ENCODE measurements around the gene DLG5.

Gene DLG5

GRCh38 chr10:77833792-77834191, 92.8 kb downstream of the DLG5 start:
- no peak overlapping the region for H3K27ac ChIP-seq
- TF ChIP-seq, protein P1, sequence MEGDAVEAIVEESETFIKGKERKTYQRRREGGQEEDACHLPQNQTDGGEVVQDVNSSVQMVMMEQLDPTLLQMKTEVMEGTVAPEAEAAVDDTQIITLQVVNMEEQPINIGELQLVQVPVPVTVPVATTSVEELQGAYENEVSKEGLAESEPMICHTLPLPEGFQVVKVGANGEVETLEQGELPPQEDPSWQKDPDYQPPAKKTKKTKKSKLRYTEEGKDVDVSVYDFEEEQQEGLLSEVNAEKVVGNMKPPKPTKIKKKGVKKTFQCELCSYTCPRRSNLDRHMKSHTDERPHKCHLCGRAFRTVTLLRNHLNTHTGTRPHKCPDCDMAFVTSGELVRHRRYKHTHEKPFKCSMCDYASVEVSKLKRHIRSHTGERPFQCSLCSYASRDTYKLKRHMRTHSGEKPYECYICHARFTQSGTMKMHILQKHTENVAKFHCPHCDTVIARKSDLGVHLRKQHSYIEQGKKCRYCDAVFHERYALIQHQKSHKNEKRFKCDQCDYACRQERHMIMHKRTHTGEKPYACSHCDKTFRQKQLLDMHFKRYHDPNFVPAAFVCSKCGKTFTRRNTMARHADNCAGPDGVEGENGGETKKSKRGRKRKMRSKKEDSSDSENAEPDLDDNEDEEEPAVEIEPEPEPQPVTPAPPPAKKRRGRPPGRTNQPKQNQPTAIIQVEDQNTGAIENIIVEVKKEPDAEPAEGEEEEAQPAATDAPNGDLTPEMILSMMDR (conservative IDR thresholded peaks at IDR 0.05), result no peak

DNA sequence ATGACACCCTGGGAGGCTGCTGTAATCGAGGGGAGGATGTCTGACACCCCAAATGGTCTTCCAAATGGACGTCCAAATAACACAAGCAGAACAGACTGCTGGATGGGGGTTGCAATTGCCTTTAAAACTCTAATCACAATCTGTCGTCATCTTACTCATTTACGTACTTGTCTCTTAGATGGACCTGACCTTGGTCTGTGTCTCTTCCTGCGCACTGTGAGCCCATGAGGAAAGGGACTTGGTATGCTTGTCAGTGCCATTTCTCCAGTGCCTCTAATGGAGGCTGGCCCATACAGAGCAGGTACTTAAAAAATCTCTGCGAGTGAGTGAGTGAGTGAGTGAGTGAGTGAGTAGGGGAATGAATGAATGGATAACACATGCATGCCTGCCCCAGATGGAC, 93.3 kb downstream of the DLG5 start:
- TF ChIP-seq, protein P1 (conservative IDR thresholded peaks at IDR 0.05), result no peak

DNA sequence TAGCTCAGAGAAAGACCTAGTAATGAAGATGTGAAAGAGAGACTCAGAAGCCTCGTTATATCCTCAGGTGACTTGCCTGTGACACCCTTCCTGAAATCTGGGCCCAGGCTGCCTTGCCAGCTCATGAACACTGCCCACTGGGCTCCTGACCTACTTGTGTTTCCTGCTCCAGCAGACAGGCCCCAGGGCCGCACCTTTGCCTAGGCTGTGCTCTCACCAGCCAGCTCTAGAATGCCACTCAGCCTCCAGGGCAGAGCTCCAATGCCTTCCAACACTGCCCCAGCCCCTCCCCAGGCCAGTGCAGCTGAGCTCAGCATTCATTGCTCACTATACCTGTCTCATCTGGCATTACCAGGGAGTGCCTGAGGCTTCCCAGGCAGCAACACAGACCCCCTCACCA, 94.3 kb downstream of the DLG5 start:
- TF ChIP-seq, protein P1 (conservative IDR thresholded peaks at IDR 0.05), result no peak
- no peak overlapping the region for H3K27ac ChIP-seq

More for the DNA sequence above, 93.3 kb downstream of the DLG5 start:
- no peak overlapping the region for H3K27ac ChIP-seq

- no peak overlapping the region for H3K27ac ChIP-seq
- TF ChIP-seq, protein P1 (conservative IDR thresholded peaks at IDR 0.05), result no peak
Observed at GRCh38 chr10:77829356-77829755, 97.2 kb downstream of the DLG5 start.

GRCh38 chr10:77828377-77828776, 98.2 kb downstream of the DLG5 start:
- no peak overlapping the region for H3K27ac ChIP-seq
- TF ChIP-seq, protein P1 (conservative IDR thresholded peaks at IDR 0.05), result no peak

DNA sequence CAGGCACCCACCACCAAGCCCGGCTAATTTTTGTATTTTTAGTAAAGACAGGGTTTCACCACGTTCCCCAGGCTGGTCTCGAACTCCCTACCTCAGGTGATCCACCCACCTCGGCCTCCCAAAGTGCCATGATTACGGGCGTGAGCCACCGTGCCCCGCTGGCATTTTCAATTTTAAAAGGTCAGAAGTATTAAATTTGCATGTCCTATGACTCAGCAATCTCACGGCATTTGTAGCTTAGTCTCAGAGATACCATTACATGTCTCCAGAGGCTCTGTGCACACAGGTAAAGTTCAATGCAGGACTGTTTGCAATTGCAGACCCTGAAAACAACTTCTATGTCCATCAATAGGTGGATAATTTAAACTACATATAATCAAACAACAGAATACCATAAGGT, 99.2 kb downstream of the DLG5 start:
- TF ChIP-seq, protein P1 (conservative IDR thresholded peaks at IDR 0.05), result no peak
- no peak overlapping the region for H3K27ac ChIP-seq

DNA sequence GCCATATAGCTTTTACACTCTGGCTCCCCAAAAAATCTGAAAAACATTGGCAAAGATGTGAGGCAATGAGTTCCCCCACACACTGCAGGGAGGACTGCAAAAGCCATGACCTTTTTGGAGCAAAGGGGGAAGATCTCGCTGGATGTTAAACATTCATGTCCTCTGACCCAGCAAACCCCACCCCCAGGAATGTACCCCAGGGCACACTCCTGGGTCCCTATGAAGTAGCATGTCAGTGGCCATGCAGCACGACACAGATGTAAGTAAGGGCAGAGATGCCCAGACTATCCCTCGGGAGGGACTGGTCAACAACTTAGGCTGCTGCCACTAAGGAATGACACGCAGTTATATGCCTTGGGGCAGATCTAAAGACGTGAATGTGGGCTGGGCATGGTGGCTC, 100.6 kb downstream of the DLG5 start:
- H3K27ac ChIP-seq, result no peak overlapping the region
- TF ChIP-seq, protein P1 (conservative IDR thresholded peaks at IDR 0.05), result no peak

DNA sequence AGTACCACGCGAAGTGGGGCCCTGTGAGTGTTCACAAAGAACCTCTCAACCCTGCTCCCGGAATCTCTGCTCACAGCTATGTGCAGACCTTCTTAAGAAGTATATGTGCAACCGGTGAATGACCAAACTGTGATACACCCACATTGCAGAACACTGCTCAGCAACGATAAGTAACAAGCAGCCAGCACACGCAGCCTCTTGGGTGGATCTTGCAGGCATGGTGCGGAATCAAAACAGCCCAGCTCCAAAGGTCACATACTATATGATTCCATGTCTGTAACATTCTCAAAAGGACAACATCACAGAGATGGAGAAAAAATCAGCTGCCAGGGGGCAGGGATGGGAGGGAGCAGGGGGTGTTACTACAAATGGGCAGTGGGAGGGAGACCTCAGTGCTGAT, 101.6 kb downstream of the DLG5 start:
- TF ChIP-seq, protein P1 (conservative IDR thresholded peaks at IDR 0.05), result no peak
- H3K27ac ChIP-seq, result no peak overlapping the region
